ENCODE results near the gene CARD10. TPM values are rescaled to one million over a fixed set of nuclear protein-coding genes. Genes with fewer than 3 reads are reported as not detected.

Gene CARD10
- total and polyA plus RNA-seq, 2 of the 13 experiments (the other 11 are each of a cell fraction or from before 2014, with no cell fraction given), result 35.2 to 55.8 TPM

GRCh38 chr22:37511395-37512104 is 7.7 kb downstream of the CARD10 start (continued):
- TF ChIP-seq, protein P1, sequence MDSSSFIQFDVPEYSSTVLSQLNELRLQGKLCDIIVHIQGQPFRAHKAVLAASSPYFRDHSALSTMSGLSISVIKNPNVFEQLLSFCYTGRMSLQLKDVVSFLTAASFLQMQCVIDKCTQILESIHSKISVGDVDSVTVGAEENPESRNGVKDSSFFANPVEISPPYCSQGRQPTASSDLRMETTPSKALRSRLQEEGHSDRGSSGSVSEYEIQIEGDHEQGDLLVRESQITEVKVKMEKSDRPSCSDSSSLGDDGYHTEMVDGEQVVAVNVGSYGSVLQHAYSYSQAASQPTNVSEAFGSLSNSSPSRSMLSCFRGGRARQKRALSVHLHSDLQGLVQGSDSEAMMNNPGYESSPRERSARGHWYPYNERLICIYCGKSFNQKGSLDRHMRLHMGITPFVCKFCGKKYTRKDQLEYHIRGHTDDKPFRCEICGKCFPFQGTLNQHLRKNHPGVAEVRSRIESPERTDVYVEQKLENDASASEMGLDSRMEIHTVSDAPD (CRISPR knock-in tag; IDR thresholded peaks at IDR 0.05), result no peak
- TF ChIP-seq ZNF772 (CRISPR knock-in tag; IDR thresholded peaks at IDR 0.05), result no peak
- TF ChIP-seq, protein P2, sequence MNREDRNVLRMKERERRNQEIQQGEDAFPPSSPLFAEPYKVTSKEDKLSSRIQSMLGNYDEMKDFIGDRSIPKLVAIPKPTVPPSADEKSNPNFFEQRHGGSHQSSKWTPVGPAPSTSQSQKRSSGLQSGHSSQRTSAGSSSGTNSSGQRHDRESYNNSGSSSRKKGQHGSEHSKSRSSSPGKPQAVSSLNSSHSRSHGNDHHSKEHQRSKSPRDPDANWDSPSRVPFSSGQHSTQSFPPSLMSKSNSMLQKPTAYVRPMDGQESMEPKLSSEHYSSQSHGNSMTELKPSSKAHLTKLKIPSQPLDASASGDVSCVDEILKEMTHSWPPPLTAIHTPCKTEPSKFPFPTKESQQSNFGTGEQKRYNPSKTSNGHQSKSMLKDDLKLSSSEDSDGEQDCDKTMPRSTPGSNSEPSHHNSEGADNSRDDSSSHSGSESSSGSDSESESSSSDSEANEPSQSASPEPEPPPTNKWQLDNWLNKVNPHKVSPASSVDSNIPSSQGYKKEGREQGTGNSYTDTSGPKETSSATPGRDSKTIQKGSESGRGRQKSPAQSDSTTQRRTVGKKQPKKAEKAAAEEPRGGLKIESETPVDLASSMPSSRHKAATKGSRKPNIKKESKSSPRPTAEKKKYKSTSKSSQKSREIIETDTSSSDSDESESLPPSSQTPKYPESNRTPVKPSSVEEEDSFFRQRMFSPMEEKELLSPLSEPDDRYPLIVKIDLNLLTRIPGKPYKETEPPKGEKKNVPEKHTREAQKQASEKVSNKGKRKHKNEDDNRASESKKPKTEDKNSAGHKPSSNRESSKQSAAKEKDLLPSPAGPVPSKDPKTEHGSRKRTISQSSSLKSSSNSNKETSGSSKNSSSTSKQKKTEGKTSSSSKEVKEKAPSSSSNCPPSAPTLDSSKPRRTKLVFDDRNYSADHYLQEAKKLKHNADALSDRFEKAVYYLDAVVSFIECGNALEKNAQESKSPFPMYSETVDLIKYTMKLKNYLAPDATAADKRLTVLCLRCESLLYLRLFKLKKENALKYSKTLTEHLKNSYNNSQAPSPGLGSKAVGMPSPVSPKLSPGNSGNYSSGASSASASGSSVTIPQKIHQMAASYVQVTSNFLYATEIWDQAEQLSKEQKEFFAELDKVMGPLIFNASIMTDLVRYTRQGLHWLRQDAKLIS (CRISPR knock-in tag; IDR thresholded peaks at IDR 0.05), result no peak
- no peak for TF ChIP-seq ZNF572 (CRISPR knock-in tag; IDR thresholded peaks at IDR 0.05)
- TF ChIP-seq, protein P3, sequence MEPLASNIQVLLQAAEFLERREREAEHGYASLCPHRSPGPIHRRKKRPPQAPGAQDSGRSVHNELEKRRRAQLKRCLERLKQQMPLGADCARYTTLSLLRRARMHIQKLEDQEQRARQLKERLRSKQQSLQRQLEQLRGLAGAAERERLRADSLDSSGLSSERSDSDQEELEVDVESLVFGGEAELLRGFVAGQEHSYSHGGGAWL (CRISPR knock-in tag; IDR thresholded peaks at IDR 0.05), result no peak
- TF ChIP-seq ZNF703 (CRISPR knock-in tag; IDR thresholded peaks at IDR 0.05; ENCODE audit: borderline replicate concordance), result no peak
- no peak for TF ChIP-seq CREB1 (IDR thresholded peaks at IDR 0.05)
- no peak for TF ChIP-seq CREB1 (CRISPR knock-in tag; IDR thresholded peaks at IDR 0.05)
- 0 out of 2 replicates have a peak, but pooled peaks have one; percentile 23 for TF ChIP-seq BRD4 (CRISPR knock-in tag; IDR thresholded peaks at IDR 0.05)
- no peak for TF ChIP-seq SRF (IDR thresholded peaks at IDR 0.05; ENCODE audit: low read depth, low read length)
- no peak for TF ChIP-seq ZNF382 (CRISPR knock-in tag; IDR thresholded peaks at IDR 0.05; ENCODE audit: borderline replicate concordance)
- no peak for TF ChIP-seq CCAR2 (optimal IDR thresholded peaks at IDR 0.05; ENCODE audit: low read depth, low read length)
- TF ChIP-seq, protein P4, sequence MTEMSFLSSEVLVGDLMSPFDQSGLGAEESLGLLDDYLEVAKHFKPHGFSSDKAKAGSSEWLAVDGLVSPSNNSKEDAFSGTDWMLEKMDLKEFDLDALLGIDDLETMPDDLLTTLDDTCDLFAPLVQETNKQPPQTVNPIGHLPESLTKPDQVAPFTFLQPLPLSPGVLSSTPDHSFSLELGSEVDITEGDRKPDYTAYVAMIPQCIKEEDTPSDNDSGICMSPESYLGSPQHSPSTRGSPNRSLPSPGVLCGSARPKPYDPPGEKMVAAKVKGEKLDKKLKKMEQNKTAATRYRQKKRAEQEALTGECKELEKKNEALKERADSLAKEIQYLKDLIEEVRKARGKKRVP (CRISPR knock-in tag; IDR thresholded peaks at IDR 0.05), result no peak
- no peak for TF ChIP-seq ZFP82 (CRISPR knock-in tag; IDR thresholded peaks at IDR 0.05; ENCODE audit: borderline replicate concordance)
- no peak for TF ChIP-seq ZBTB8A (CRISPR knock-in tag; IDR thresholded peaks at IDR 0.05; ENCODE audit: borderline replicate concordance, low read depth)
- no peak for TF ChIP-seq ZNF747 (CRISPR knock-in tag; IDR thresholded peaks at IDR 0.05; ENCODE audit: borderline replicate concordance)
- TF ChIP-seq NR2C2 (CRISPR knock-in tag; IDR thresholded peaks at IDR 0.05; ENCODE audit: borderline replicate concordance), result no peak
- TF ChIP-seq, protein P5, sequence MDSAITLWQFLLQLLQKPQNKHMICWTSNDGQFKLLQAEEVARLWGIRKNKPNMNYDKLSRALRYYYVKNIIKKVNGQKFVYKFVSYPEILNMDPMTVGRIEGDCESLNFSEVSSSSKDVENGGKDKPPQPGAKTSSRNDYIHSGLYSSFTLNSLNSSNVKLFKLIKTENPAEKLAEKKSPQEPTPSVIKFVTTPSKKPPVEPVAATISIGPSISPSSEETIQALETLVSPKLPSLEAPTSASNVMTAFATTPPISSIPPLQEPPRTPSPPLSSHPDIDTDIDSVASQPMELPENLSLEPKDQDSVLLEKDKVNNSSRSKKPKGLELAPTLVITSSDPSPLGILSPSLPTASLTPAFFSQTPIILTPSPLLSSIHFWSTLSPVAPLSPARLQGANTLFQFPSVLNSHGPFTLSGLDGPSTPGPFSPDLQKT (CRISPR knock-in tag; IDR thresholded peaks at IDR 0.05; ENCODE audit: borderline replicate concordance), result no peak
- TF ChIP-seq SNAPC5 (CRISPR knock-in tag; IDR thresholded peaks at IDR 0.05; ENCODE audit: borderline replicate concordance), result no peak
- no peak for TF ChIP-seq HNRNPL (IDR thresholded peaks at IDR 0.05; ENCODE audit: low read depth, low read length)
- TF ChIP-seq ZNF205 (CRISPR knock-in tag; IDR thresholded peaks at IDR 0.05), result no peak
- no peak for TF ChIP-seq NFKBIZ (CRISPR knock-in tag; IDR thresholded peaks at IDR 0.05)

Measured in HepG2 (cell line).